ENCODE data around the gene ZEB1.

Gene ZEB1

GRCh38 chr10:31368724-31369123 is 49.7 kb downstream of the ZEB1 start:
- Mint-ChIP-seq H3K27me3 (ENCODE audit: low read depth) (no peaks in the 10 kb centered on the region), H3K9me3 (no peaks in the 10 kb centered on the region), H3K27ac (no peak overlapping the region), H3K36me3 (ENCODE audit: low read depth) (no peaks in the 10 kb centered on the region), H3K4me3 (no peak overlapping the region), H3K4me1 (ENCODE audit: low read depth) (peaks cover 7% of the 10 kb centered on the region)

GRCh38 chr10:31372439-31372838 is 53.4 kb downstream of the ZEB1 start:
- Mint-ChIP-seq H3K27me3 (ENCODE audit: low read depth) (no peaks in the 10 kb centered on the region), H3K9me3 (no peaks in the 10 kb centered on the region), H3K36me3 (ENCODE audit: low read depth) (no peaks in the 10 kb centered on the region), H3K4me3 (no peak overlapping the region), H3K4me1 (ENCODE audit: low read depth) (peaks cover 7% of the 10 kb centered on the region), H3K27ac (no peak overlapping the region)

GRCh38 chr10:31374146-31374696 is 55.2 kb downstream of the ZEB1 start:
- Mint-ChIP-seq H3K36me3 (ENCODE audit: low read depth) (no peaks in the 10 kb centered on the region), H3K27ac (no peak overlapping the region), H3K9me3 (no peaks in the 10 kb centered on the region), H3K4me3 (no peak overlapping the region), H3K4me1 (ENCODE audit: low read depth) (peaks cover 5% of the 10 kb centered on the region), H3K27me3 (ENCODE audit: low read depth) (no peaks in the 10 kb centered on the region)

DNA sequence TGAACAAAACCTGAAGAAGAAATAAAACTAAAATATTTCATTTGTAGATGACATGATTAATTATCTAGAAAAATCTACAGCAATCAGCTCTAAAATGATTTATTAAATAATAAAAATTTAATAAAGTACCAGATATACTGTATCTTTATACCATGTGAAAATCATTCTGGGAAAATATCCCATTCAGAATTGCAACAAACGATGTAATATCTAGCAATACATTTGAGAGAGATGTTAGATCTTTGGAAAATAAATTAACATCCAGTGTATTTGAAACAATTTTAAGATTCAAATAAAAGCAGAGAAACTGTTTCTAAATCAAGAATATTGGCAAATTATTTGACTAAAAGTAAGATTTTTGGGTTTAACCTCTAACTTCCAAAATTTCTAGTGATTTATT is 62.2 kb downstream of the ZEB1 start:
- Mint-ChIP-seq H3K36me3 (ENCODE audit: low read depth) (peaks cover 2% of the 10 kb centered on the region), H3K4me3 (no peak overlapping the region), H3K4me1 (ENCODE audit: low read depth) (peaks cover 5% of the 10 kb centered on the region), H3K9me3 (no peaks in the 10 kb centered on the region), H3K27ac (no peak overlapping the region), H3K27me3 (ENCODE audit: low read depth) (no peaks in the 10 kb centered on the region)

- H3K4me1 Mint-ChIP-seq (ENCODE audit: low read depth), result peaks cover 5% of the 10 kb centered on the region
- H3K4me3 Mint-ChIP-seq, result no peak overlapping the region
- no peaks in the 10 kb centered on the region for H3K27me3 Mint-ChIP-seq (ENCODE audit: low read depth)
- no peaks in the 10 kb centered on the region for H3K9me3 Mint-ChIP-seq
- H3K36me3 Mint-ChIP-seq (ENCODE audit: low read depth), result peaks cover 2% of the 10 kb centered on the region
- H3K27ac Mint-ChIP-seq, result no peak overlapping the region
These were observed 62.8 kb downstream of the ZEB1 start for GRCh38 chr10:31381766-31382316.

DNA sequence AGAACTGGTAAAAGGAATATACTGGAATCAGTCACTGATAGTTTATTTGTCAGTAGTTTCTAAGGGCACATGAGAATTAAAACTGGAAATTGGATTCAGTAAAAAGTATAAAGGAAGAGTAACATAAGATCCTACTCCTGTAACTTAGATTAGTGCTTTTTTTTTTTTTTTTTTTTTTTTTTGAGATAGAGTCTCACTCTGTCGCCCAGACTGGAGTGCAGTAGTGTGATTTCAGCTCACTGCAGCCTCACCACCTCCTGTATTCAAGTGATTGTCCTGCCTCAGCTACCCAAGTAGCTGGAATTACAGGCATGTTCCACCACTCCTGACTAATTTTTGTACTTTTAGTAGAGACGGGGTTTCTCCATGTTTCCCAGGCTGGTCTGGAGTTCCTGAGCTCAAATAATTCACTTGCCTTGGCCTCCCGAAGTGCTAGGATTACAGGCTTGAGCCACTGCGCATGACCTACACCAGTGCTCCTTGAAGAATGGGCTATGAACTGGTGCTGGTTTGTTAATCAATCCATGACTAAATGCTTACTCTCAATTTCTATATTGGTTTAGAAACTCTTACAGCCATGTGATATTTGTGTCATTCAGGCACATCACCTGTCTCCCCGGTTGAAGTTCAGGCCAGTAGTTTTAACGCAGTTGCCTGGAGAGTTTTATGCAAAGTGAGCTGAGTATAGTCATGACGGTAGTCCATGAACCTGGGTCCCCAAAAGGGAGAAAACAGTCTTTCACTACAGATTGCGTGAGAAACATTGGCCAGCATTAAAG is 65.0 kb downstream of the ZEB1 start:
- H3K4me1 Mint-ChIP-seq (ENCODE audit: low read depth), result peaks cover 5% of the 10 kb centered on the region
- no peak overlapping the region for H3K4me3 Mint-ChIP-seq
- no peak overlapping the region for H3K27ac Mint-ChIP-seq
- no peaks in the 10 kb centered on the region for H3K27me3 Mint-ChIP-seq (ENCODE audit: low read depth)
- peaks cover 8% of the 10 kb centered on the region for H3K36me3 Mint-ChIP-seq (ENCODE audit: low read depth)
- no peaks in the 10 kb centered on the region for H3K9me3 Mint-ChIP-seq

DNA sequence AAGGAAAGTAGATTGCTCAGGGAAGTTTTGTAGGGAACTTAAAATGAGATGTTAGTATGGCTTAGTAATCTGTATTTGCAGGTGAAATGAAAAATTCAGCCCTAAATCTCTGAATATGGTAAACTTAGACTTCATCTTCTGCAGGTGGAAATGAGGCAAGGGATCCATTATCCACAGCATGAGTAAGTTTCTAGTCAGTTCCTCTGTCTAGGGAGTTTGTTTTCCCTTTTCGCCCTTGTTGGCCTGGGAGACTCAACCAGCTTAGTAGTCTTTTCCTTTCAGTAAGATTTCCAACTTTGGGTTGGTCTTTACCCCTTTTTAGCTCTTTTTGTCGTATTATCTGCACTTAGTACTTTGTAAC is 65.6 kb downstream of the ZEB1 start:
- Mint-ChIP-seq H3K4me1 (ENCODE audit: low read depth) (peaks cover 5% of the 10 kb centered on the region), H3K27me3 (ENCODE audit: low read depth) (no peaks in the 10 kb centered on the region), H3K36me3 (ENCODE audit: low read depth) (peaks cover 9% of the 10 kb centered on the region), H3K4me3 (no peak overlapping the region), H3K27ac (no peak overlapping the region), H3K9me3 (no peaks in the 10 kb centered on the region)

GRCh38 chr10:31390804-31391203 is 71.8 kb downstream of the ZEB1 start:
- H3K4me3 Mint-ChIP-seq, result no peak overlapping the region
- H3K27me3 Mint-ChIP-seq (ENCODE audit: low read depth), result no peaks in the 10 kb centered on the region
- H3K9me3 Mint-ChIP-seq, result no peaks in the 10 kb centered on the region
- peaks cover 25% of the 10 kb centered on the region for H3K36me3 Mint-ChIP-seq (ENCODE audit: low read depth)
- no peak overlapping the region for H3K27ac Mint-ChIP-seq
- peaks cover 10% of the 10 kb centered on the region for H3K4me1 Mint-ChIP-seq (ENCODE audit: low read depth)

GRCh38 chr10:31393844-31394243 is 74.8 kb downstream of the ZEB1 start:
- Mint-ChIP-seq H3K4me1 (ENCODE audit: low read depth) (peaks cover 16% of the 10 kb centered on the region), H3K27ac (no peak overlapping the region)

GRCh38 chr10:31395695-31396094 is 76.7 kb downstream of the ZEB1 start:
- no peaks in the 10 kb centered on the region for H3K27me3 Mint-ChIP-seq (ENCODE audit: low read depth)
- no peak overlapping the region for H3K27ac Mint-ChIP-seq
- peaks cover 22% of the 10 kb centered on the region for H3K36me3 Mint-ChIP-seq (ENCODE audit: low read depth)
- no peaks in the 10 kb centered on the region for H3K9me3 Mint-ChIP-seq
- peaks cover 18% of the 10 kb centered on the region for H3K4me1 Mint-ChIP-seq (ENCODE audit: low read depth)
- no peak overlapping the region for H3K4me3 Mint-ChIP-seq

More at GRCh38 chr10:31393844-31394243, 74.8 kb downstream of the ZEB1 start:
- no peak overlapping the region for H3K4me3 Mint-ChIP-seq
- H3K9me3 Mint-ChIP-seq, result no peaks in the 10 kb centered on the region
- peaks cover 25% of the 10 kb centered on the region for H3K36me3 Mint-ChIP-seq (ENCODE audit: low read depth)
- no peaks in the 10 kb centered on the region for H3K27me3 Mint-ChIP-seq (ENCODE audit: low read depth)

DNA sequence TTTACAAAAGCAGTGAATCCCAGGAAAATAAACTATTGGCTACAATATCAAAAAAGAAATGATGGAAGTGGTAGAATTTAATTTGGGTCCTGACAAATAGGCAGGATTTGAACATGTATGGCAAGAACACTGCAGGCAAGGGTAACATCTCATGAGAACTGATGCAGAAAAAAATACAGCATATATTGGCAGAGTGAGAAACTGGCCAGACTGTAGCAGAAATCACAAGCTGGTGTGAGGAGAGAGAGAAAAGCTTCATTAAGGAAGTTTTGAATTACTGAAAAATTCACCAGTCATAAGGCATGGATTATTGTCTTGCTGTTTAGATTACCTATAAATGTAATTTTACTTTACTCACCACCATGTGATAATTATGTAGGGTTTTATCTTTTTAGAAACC is 77.4 kb downstream of the ZEB1 start:
- peaks cover 18% of the 10 kb centered on the region for H3K36me3 Mint-ChIP-seq (ENCODE audit: low read depth)

GRCh38 chr10:31397852-31398251 is 78.8 kb downstream of the ZEB1 start:
- Mint-ChIP-seq H3K4me3 (no peak overlapping the region), H3K9me3 (no peaks in the 10 kb centered on the region), H3K27ac (no peak overlapping the region), H3K4me1 (ENCODE audit: low read depth) (peaks cover 20% of the 10 kb centered on the region), H3K36me3 (ENCODE audit: low read depth) (peaks cover 14% of the 10 kb centered on the region), H3K27me3 (ENCODE audit: low read depth) (no peaks in the 10 kb centered on the region)

More for the DNA sequence above, 77.4 kb downstream of the ZEB1 start:
- H3K4me3 Mint-ChIP-seq, result no peak overlapping the region
- no peaks in the 10 kb centered on the region for H3K9me3 Mint-ChIP-seq
- no peaks in the 10 kb centered on the region for H3K27me3 Mint-ChIP-seq (ENCODE audit: low read depth)
- peaks cover 18% of the 10 kb centered on the region for H3K4me1 Mint-ChIP-seq (ENCODE audit: low read depth)
- no peak overlapping the region for H3K27ac Mint-ChIP-seq

GRCh38 chr10:31399171-31399570 is 80.2 kb downstream of the ZEB1 start:
- Mint-ChIP-seq H3K9me3 (no peaks in the 10 kb centered on the region), H3K27me3 (ENCODE audit: low read depth) (no peaks in the 10 kb centered on the region), H3K36me3 (ENCODE audit: low read depth) (peaks cover 9% of the 10 kb centered on the region), H3K27ac (no peak overlapping the region), H3K4me3 (no peak overlapping the region), H3K4me1 (ENCODE audit: low read depth) (peaks cover 17% of the 10 kb centered on the region)

DNA sequence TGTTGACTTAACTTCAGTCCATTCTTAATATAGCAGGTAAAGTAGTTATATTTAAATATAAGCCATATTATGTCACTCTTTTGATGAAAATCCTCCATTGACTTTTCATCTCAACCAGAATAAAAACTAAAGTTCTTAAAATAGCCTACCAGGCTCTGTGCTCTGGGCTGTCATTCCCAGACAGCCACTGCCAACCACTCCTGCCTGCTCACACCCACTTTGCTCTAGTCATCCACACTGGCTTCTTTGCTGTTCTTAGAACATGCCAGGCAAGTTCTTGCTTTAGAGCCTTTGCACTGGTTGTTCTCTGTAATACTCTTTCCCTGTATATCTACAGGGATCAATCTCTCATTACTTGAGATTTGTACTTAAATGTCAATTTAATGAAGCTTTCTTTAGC is 80.6 kb downstream of the ZEB1 start:
- H3K4me3 Mint-ChIP-seq, result no peak overlapping the region
- H3K27ac Mint-ChIP-seq, result no peak overlapping the region
- no peaks in the 10 kb centered on the region for H3K9me3 Mint-ChIP-seq
- peaks cover 10% of the 10 kb centered on the region for H3K36me3 Mint-ChIP-seq (ENCODE audit: low read depth)
- H3K27me3 Mint-ChIP-seq (ENCODE audit: low read depth), result no peaks in the 10 kb centered on the region
- peaks cover 21% of the 10 kb centered on the region for H3K4me1 Mint-ChIP-seq (ENCODE audit: low read depth)

- H3K4me3 Mint-ChIP-seq, result no peak overlapping the region
- H3K27me3 Mint-ChIP-seq (ENCODE audit: low read depth), result no peaks in the 10 kb centered on the region
- no peak overlapping the region for H3K27ac Mint-ChIP-seq
- H3K36me3 Mint-ChIP-seq (ENCODE audit: low read depth), result peaks cover 17% of the 10 kb centered on the region
- H3K9me3 Mint-ChIP-seq, result peaks cover under 1% of the 10 kb centered on the region
- H3K4me1 Mint-ChIP-seq (ENCODE audit: low read depth), result peaks cover 18% of the 10 kb centered on the region
These were observed 82.3 kb downstream of the ZEB1 start for GRCh38 chr10:31401287-31401686.
